Hepatocyte (in vitro differentiated cells): ENCODE data around the gene ITPA. TPM values are rescaled to one million over a fixed set of nuclear protein-coding genes. Genes with fewer than 3 reads are reported as not detected.

Experiments used
- DNase-seq: peaks from one replicate; pipeline ENCODE4 v3.0.0-alpha.2; 2016; ENCODE audit warnings: low spot score
- H2AFZ ChIP-seq: fragments of 200-600 bp; sonication (generic); 2 replicates; pipeline ENCODE4 v1.6.0; 2016; ENCODE audit warnings: antibody characterized with exemption, mild to moderate bottlenecking
- H3K27ac ChIP-seq: fragments of 200-600 bp; sonication (generic); 2 replicates; pipeline ENCODE4 v1.5.1; 2016; ENCODE audit warnings: mild to moderate bottlenecking
- H3K27me3 ChIP-seq: fragments of 200-600 bp; sonication (generic); 2 replicates; pipeline ENCODE4 v1.6.1; 2016
- H3K36me3 ChIP-seq: fragments of 200-600 bp; sonication (generic); replicated peaks from 2 replicates; pipeline ENCODE4 v1.5.1; 2016; ENCODE audit warnings: low read depth; ENCODE audit not compliant: insufficient read depth
- H3K4me1 ChIP-seq: fragments of 200-600 bp; sonication (generic); 2 replicates; pipeline ENCODE4 v1.5.1; 2016; ENCODE audit warnings: mild to moderate bottlenecking, moderate library complexity; ENCODE audit not compliant: insufficient read depth
- H3K4me2 ChIP-seq: fragments of 200-600 bp; sonication (generic); 2 replicates; pipeline ENCODE4 v1.6.0; 2016
- H3K4me3 ChIP-seq: fragments of 200-600 bp; sonication (generic); 2 replicates; pipeline ENCODE4 v1.5.1; 2016; ENCODE audit warnings: mild to moderate bottlenecking
- H3K79me2 ChIP-seq: fragments of 200-600 bp; sonication (generic); 2 replicates; pipeline ENCODE4 v1.6.0; 2017; ENCODE audit warnings: mild to moderate bottlenecking
- H3K9me2 ChIP-seq: fragments of 200-600 bp; sonication (generic); replicated peaks from 2 replicates; pipeline ENCODE4 v1.6.0; 2017; ENCODE audit warnings: mild to moderate bottlenecking; ENCODE audit not compliant: insufficient read depth
- H3K9me3 ChIP-seq: fragments of 200-600 bp; sonication (generic); 2 replicates; pipeline ENCODE4 v1.5.1; 2016; ENCODE audit warnings: low read depth, mild to moderate bottlenecking
- H4K20me1 ChIP-seq: fragments of 200-600 bp; sonication (generic); 2 replicates; pipeline ENCODE4 v1.6.0; 2016; ENCODE audit warnings: mild to moderate bottlenecking; ENCODE audit not compliant: insufficient read depth, poor library complexity, severe bottlenecking
- EZH2 ChIP-seq: fragments of 200-600 bp; sonication (generic); IDR thresholded peaks from 2 replicates; pipeline ENCODE4 v1.6.1; 2016; ENCODE audit warnings: antibody characterized with exemption, mild to moderate bottlenecking, borderline replicate concordance
- EZH2phosphoT487 ChIP-seq: fragments of 200-600 bp; sonication (generic); IDR thresholded peaks from one replicate; pipeline ENCODE4 v1.6.1; 2018; ENCODE audit warnings: antibody characterized with exemption, mild to moderate bottlenecking, low read depth, moderate library complexity; ENCODE audit not compliant: unreplicated experiment, severe bottlenecking
- WGBS: methylation state at CpG from one replicate; pipeline ENCODE4 v1.1.6; 2016; ENCODE audit warnings: low lambda C conversion rate; ENCODE audit errors: missing lambda C conversion rate; 5-methylcytosine and 5-hydroxymethylcytosine counted together
- polyA plus RNA-seq: library from polyadenylated mRNA; unstranded; fragments of >200 nt; fragmentation: Nextera tagmentation; extraction: Ambion mirVana; gene quantifications from 2 replicates; pipeline ENCODE4 v1.2.1, GENCODE V29; 2016
- total RNA-seq: library from RNA; depleted of rRNA; stranded (reverse); fragments of >200 nt; gene quantifications from 2 replicates; pipeline ENCODE4 v1.2.3, GENCODE V29; 2014
- TF ChIP-seq, protein P1 (sequence below): fragments of 200-600 bp; sonication (generic); IDR thresholded peaks from 2 replicates; pipeline ENCODE4 v1.5.1; 2016; ENCODE audit warnings: antibody characterized with exemption, mild to moderate bottlenecking; ENCODE audit not compliant: poor library complexity

The ITPA gene
- total and polyA plus RNA-seq, 2 experiments from 2014 or later: 33.5 to 48.2 TPM

DNA sequence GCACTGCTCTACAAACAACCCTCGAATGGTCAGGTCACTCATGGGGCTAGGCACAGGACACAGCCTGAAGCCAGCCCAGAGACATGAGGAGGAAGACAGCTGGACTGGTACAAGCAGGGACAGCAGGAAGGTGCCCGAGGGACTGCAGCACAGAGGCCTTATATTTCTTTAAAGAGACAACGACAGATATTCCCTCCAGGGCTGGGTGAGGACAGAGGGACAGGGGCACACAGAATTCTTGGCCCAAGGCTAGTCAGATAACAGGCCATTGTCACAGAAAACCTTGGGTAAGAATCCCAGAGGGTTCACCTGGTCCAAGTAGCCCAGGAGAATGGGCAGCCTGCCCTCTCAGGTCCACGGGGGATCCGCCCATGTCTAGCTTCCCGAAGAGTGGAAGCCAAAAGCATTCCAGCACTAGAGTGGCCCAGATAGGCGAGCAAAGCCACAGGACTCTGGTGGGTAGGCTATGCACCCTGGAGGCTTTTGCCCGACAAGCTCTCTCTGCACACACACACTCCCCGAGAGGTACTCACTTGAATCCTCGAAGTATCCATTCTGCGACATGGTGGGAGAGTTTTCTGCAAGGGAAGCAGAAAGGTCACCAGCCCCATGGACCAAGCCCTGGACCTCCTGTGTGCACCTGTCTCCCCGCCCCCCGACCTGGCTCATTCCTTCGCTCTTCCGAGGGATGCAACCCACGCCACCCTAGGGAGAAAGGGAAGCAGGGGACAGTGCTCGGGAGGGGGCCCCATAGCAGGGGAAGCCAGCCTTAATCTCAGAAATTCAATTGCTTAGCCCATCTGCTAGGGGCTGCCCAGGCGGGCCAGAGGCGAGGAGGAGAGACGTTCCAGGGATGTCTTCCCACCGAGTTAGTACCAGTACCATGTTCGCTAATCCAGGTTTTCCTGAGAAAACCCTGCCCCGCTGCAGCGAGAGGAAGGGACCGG, 28.0 kb downstream of the ITPA start:
- no peaks in the 10 kb centered on the region for H3K79me2 ChIP-seq
- 63% methylated on average over 25 of the region's 25 CpGs for WGBS
- TF ChIP-seq EZH2phosphoT487: no peak
- TF ChIP-seq, protein P1, sequence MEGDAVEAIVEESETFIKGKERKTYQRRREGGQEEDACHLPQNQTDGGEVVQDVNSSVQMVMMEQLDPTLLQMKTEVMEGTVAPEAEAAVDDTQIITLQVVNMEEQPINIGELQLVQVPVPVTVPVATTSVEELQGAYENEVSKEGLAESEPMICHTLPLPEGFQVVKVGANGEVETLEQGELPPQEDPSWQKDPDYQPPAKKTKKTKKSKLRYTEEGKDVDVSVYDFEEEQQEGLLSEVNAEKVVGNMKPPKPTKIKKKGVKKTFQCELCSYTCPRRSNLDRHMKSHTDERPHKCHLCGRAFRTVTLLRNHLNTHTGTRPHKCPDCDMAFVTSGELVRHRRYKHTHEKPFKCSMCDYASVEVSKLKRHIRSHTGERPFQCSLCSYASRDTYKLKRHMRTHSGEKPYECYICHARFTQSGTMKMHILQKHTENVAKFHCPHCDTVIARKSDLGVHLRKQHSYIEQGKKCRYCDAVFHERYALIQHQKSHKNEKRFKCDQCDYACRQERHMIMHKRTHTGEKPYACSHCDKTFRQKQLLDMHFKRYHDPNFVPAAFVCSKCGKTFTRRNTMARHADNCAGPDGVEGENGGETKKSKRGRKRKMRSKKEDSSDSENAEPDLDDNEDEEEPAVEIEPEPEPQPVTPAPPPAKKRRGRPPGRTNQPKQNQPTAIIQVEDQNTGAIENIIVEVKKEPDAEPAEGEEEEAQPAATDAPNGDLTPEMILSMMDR: no peak
- TF ChIP-seq EZH2: no peak

DNA sequence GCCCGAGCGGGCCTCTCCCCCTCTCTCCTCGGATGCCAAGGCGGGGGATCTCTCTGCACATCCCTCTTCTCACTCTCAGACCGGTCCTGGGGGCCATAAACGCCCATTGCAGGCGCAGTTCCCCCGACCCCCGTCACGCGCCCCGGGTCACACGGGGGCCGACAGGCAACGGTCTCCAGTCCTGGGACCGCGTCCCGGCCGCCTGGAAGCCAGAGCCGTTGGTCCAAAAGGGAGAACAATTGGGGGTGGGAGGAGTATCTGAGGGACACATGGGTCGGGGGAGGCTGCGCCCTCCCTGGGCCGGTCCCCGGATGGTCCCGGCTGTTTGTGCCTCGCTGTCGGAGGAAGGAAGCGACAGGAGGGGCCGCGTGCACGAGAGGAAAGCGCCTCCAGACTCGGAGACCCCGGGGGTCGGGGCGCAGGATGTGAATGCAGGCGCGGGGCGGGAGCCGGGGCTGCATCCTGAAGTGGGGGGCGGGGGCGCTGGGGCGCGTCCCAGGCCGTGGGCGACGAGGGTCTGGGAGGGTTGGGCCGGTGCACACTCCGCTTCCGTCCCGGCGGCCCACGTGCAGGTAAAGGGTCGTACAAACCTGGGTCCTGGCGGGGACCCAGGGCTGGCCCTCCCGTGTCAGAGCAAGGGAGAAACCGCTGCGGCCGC, 28.8 kb downstream of the ITPA start:
- Histone ChIP-seq H3K4me3 (peak overlapping the region; percentile 94), H3K9me2 (no peaks in the 10 kb centered on the region), H3K4me2 (peak overlapping the region; percentile 99), H4K20me1 (no peaks in the 10 kb centered on the region), H3K27me3 (peaks cover 53% of the 10 kb centered on the region), H3K79me2 (no peaks in the 10 kb centered on the region), H2AFZ (peak overlapping the region; percentile 94), H3K9me3 (no peaks in the 10 kb centered on the region), H3K4me1 (no peaks in the 10 kb centered on the region), H3K27ac (no peak overlapping the region), H3K36me3 (no peaks in the 10 kb centered on the region)
- no peak for DNase-seq
- TF ChIP-seq EZH2phosphoT487 (peak; percentile 7), EZH2 (peak; percentile 69)
- TF ChIP-seq, protein P1: no peak
- 4% methylated on average over 40 of the region's 59 CpGs for WGBS

More for the DNA sequence above, 28.0 kb downstream of the ITPA start:
- Histone ChIP-seq H3K27ac (no peak overlapping the region), H3K4me3 (no peak overlapping the region), H2AFZ (no peak overlapping the region), H4K20me1 (no peaks in the 10 kb centered on the region), H3K4me2 (peak overlapping the region; percentile 99), H3K36me3 (no peaks in the 10 kb centered on the region), H3K4me1 (no peaks in the 10 kb centered on the region), H3K9me2 (no peaks in the 10 kb centered on the region), H3K27me3 (peaks cover 53% of the 10 kb centered on the region), H3K9me3 (no peaks in the 10 kb centered on the region)
- DNase-seq: no peak

DNA sequence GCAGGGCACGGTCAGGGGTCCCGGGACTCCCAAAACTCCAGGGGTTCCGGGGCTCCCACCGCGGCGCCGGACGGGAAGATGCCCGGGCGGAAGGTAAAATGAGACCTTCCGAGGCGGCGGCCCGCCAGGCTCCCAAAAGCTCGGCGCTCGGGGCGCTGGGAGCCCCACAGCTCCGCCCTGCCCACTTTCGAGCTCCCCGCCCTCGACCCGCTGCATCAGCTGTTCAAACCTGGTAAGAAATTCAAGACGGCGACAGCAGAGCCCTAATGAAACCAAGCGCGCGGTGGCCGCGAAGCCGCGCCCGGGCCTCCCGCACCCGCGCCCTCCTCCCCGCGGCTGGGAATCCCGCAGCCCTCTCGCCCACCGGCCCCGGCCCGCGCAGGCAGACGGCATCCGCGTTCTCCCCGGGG, 29.3 kb downstream of the ITPA start:
- DNase-seq: peak; percentile 41

More for the DNA sequence above, 29.3 kb downstream of the ITPA start:
- H2AFZ ChIP-seq: peak overlapping the region; percentile 94
- no peak overlapping the region for H3K27ac ChIP-seq
- no peaks in the 10 kb centered on the region for H3K36me3 ChIP-seq
- peak overlapping the region; percentile 99 for H3K4me2 ChIP-seq
- WGBS: under 1% methylated on average over 34 of the region's 48 CpGs
- no peaks in the 10 kb centered on the region for H3K4me1 ChIP-seq
- peaks cover 53% of the 10 kb centered on the region for H3K27me3 ChIP-seq
- peak overlapping the region; percentile 94 for H3K4me3 ChIP-seq
- TF ChIP-seq EZH2phosphoT487 (no peak), EZH2 (peak; percentile 22)
- TF ChIP-seq, protein P1: no peak
- H4K20me1 ChIP-seq: no peaks in the 10 kb centered on the region
- no peaks in the 10 kb centered on the region for H3K9me2 ChIP-seq
- no peaks in the 10 kb centered on the region for H3K79me2 ChIP-seq
- no peaks in the 10 kb centered on the region for H3K9me3 ChIP-seq
